Stimulated activated CD4-positive, alpha-beta T cell treated with anti-CD3 and anti-CD28 coated beads, TNF-alpha, amount 100 ng/mL, for 1 hour (primary cell): ENCODE results near the gene DDX51.
"Not testable (repeated sequence)": the region's sequence is repeated elsewhere in the genome, so short reads cannot be mapped to it uniquely, and the experiment has no call there.

Experiments
- DNase-seq, 3 donors: peaks; one replicate each; pipeline ENCODE4 v3.0.0-alpha.2; 2020; ENCODE audit warnings: low read depth in 3 of 3, low spot score in 1 of 3

The DDX51 gene

DNA sequence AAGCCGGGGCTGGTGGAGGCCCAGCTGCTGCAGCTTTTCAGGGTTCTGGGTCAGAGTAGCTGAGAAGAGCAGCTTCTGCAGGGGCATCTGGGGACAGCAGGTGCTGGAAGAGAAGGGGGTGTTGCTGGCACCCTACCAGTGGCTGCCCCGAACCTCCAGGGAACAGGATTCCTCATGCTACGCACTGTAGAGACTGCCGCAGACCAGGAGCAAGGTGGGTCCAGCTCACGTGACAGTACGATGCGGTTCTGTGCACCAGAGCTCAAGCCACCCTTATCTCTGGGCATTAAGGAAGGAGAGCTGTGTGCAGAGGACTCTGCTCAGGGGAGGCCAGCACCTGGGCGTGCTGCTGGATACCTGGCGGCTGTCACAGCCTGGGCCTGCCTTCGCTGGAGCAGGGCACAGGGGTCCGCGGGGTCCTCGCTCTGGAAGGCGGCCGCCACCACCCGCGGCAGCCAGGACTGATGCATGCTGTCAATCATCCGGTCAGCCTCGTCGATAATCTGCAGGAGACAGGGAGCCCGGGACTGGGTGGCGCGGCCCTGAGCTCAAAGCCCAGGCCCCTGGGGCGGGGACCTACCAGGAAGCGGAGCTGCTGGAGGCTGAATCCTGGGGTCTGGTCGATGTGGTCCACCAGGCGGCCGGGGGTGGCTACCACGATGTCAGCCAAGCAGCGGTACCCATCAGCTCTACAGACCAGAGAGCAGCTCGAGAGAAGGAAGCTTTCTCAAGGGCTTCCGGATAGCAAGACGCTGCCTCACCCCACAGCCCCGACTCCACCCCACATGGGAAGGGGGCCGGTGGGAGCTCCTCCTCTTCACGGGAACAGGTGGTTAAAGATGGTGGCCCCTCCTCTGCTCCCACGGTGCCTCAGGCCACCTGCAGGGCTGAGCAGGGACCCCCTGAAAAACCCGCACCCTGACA is 2.9 kb downstream of the DDX51 start:
- no peak for DNase-seq

DNA sequence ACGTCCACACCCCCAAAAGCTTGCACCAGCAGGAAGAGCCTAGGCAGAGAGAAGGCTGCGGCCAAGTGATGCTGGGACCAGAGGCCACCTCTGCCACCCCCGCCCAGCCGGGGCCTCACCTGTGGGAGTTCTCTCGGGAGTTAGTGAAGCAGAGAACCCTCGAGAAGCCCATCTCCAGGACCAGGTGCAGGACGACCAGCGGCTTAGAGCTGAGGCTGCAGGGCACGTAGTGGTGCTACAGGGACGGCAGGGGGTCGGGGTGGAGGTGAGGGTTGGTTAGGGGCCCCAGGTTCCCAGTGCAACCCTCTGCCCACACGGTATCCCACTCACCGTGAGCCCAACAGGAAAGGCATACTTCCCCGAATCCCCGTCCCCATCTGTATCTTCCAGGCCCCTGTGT is 3.6 kb downstream of the DDX51 start:
- DNase-seq: no peak

DNA sequence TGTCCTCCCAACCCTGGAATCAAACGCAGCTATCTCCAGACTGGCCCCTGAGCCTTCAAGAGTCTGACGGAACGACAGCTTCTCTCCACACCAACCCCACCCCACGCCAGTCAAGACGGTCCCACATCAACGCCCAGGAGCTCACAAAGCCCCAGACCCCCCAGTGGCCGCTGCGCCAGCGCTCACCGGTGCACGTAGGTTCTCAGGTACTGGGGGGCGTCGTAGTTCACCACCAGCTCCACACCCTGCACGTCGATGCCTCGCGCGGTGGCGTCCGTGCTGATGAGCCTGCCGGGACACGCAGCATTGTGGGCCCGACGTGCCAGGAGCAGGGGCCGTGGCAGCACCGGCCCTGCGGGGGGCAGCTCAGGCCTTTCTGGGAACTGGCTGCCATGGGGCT is 4.2 kb downstream of the DDX51 start:
- no peak for DNase-seq

DNA sequence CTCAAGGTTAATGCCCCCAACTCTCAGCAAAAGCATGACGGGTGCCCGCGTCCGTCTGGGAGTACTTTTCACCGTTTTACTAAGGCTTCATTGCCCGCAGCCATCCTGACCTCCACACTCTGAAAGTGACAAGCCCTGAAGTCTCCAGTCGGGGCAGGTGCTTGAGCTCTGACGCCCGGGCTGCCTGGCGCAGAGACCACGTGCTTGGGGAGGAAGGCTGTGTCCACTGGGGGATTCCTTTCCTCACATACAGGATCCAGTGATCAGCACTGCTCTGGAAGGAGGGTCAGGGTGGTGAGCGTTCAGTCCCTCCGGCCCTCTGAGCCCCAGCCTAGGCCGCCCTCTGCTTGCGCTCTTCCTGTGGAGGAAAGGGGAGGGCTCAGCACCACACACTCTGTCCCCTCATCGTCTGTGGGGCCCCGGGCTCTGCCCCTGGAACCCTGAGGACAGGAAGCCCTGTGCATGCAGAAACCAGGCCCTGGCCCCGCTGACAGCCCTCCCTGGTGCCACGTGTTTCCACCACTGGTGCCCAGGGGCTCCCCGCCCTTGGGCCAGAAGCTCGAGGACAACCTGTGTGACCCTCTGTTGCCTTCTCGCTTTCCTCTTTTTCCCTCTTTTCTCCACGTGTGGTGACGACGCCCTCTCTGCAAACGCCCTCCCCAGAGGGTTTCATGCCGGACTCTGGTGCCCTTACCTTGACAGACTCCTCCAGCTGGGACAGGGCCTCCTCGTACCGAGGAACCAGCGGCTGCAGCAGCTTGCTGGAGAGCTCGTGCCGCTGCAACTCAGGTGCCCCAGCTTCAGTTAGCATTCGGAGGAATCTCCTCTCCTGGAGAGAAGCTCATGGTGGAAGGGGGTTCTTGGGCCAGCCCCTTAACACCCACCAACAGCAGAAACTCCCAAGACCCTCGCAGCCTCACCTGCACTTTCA is 4.9 kb downstream of the DDX51 start:
- no peak for DNase-seq

DNA sequence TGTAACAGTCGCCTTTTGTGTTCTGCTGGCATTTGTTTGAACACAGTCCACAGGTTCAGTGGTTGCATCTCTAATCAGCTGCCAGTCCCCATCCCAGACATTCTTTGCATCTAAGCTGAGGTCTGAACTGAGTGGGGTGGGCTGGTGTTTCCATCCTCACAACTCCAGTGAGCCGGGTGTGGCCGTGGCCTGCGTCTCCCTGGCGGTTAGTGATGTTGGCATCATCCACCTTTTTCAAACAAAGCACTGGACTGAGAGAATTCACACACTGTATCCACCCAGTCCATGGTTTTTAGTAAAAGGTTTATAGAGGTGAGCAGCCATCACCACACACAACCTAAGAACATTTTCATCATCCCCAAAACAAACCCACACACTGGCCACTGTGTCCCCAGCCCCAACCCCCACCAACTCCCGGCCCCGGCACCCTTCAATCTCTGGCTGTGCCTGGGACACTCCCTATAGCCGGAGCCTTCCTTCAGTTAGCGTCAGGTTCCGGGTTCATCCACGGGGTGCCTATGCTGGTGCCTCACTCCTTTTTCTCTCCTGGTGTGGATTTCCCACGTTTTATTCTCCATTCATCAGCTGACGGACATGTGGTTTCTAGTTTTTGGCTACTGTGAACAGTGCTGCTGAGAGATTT is 6.5 kb downstream of the DDX51 start:
- DNase-seq: no peak

DNA sequence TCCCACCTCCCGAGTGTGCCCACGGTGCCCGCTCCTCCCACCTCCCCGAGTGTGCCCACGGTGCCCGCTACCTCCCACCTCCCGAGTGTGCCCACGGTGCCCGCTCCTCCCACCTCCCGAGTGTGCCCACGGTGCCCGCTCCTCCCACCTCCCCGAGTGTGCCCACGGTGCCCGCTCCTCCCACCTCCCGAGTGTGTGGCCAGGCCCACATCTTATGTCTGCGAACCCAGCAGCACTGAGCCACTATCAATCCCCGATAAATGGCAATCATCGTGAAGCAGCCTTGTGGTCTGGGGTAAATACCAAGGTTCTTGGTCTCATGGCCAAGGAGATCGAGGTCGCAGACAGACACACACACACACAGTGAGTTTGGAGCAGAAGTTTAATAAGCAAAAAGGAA is 7.9 kb downstream of the DDX51 start:
- not testable (repeated sequence) for DNase-seq

DNA sequence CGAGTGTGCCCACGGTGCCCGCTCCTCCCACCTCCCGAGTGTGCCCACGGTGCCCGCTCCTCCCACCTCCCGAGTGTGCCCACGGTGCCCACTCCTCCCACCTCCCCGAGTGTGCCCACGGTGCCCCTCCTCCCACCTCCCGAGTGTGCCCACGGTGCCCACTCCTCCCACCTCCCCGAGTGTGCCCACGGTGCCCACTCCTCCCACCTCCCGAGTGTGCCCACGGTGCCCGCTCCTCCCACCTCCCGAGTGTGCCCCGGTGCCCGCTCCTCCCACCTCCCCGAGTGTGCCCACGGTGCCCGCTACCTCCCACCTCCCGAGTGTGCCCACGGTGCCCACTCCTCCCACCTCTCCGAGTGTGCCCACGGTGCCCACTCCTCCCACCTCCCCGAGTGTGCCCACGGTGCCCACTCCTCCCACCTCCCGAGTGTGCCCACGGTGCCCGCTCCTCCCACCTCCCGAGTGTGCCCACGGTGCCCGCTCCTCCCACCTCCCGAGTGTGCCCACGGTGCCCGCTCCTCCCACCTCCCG is 9.4 kb downstream of the DDX51 start:
- DNase-seq: not testable (repeated sequence)

DNA sequence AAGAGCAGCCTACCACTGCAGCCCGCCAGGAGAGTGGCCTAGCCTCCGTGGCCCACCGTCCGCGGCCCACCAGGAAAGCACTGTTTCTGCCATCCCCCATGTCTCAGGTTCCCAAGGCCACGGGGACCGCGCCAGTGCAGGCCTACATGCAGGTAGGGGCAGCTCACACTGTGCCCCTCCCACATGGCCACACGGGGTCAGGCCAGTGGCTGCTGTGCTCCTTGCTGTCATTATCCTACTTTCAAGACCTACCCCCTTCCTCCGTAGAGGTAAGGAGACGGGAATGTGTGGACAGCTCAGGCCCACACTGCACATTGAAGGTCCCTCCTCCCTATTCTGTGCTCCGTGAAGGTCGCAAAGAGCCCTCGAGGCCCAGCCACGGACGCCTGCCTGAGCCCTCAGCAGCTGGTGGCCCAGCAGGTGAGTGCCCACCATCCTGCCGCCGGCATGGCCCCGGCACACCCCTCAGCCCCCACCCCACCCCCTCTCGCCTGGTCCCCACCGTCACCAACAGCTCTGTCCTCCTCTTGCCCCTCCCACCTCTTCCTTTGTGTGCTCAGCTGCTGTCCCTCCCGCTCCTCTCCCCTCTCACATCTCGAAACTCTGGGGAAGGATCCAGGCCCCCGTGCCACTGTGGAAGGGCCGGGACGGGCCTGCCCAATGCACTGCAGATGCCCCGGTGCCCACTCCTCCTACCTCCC is 10.0 kb downstream of the DDX51 start:
- no peak for DNase-seq

DNA sequence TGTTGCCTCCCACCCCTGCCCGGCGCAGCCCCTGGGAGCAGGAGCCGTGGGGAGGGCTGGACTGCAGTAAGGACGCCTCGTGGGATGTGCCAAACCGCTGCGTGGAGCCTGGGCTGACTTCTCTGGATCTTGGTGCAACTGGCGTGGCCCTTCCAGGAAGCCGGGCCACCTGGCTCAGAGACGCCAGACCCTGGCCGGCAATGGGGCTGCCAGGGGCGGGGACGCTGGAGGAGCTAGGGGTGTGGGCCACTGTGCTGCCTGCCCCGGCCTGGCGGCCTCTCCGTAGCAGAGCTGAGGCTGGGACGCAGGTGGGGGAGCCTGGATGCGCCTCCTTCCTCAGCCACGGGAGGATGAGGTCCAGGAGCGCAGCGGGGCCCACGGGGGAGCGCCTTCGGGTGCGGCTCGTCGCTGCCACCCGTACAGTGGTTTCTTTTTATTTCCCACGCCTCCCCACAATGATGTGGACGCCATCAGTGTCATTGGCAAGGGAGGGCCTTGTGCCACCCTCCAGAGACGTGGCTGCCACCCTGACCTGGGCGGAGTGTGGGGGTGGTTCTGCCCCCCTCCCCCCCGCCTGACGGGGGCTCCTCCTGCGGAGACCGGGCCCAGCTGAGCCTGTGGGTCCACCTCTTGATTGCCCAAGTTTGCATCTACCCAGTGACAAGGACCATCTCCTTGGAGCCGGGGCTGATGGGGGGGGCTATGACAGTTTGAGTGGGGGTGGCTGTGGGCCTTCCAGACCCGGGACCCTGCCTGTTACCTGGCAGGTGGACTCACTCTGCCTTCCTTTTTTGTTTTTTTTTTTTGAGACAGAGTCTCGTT is 11.3 kb downstream of the DDX51 start:
- no peak for DNase-seq

DNA sequence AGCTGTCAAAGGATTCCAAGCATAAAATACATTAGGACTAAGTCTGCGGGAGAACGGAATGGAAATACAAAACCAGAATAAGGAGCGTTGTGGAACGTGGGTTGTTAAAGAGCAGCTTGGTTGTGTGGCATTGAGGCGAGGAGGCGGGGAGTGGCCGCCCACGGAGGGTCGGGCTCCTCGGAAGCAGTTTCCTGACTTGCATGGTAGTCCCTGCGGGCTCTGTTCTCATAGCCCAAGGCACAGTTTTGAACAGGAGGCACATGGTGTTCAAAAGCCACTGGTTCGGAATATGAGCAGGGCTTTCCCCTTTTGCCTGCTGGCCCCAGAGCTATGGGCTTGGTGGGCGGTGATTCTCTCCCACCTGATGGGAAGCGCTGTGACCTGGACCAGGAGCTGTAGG is 12.2 kb downstream of the DDX51 start:
- no peak for DNase-seq

DNA sequence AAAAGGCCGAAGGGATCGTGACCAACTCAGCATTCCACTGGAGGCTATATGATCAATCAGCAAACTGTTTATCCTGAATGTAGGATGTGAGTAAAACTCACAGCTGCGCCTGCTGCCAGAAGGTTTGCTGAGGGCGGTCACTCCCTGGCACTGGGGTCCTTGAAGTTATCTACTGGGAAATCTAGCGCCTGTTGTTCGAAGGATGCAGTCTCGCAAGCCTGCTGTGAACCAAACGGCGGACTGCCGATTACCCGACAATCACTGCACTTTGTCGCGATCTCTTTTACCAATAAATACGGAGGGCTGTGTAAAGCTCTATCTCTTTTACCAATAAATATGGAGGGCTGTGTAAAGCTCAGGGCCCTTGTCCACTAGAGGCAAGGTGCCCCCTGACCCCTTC is 12.9 kb downstream of the DDX51 start:
- DNase-seq: no peak

DNA sequence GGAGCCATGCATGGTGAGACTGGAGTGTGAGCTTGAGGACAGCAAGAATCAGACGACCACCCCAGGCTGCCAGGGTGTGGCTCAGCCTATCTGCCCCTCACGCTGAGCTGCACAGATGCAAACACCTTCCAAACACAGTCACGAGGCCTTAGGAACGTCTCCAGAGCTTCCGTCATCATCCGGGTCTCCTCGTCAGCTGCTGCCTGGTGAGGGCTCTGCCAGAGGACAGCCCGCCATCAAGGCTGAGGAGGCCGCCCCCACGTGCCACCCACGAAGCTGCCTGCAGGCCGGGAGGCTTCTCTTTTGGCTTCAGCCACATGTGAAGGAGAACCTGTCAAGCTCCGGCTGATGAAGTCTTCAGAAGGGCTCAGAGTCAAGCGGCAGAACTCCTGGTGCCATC is 13.4 kb downstream of the DDX51 start:
- DNase-seq: no peak

DNA sequence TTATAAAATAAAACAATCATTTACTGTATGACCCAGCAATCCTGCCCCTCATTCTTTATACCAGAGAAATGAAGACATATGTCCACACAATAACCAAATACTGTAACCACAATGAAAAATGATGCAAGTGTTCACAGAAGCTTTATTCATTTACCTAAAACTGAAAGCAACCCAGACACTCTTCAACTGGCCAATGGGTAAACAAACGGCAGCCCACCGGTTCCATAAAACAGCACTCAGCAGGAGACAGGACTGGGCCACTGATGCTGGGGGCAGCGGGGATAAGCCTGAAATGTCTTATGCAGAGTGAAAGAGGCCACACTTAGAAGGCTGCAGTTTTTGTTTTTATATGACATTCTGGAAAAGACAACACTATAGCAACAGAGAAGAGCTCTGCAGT is 15.1 kb downstream of the DDX51 start:
- DNase-seq: no peak

DNA sequence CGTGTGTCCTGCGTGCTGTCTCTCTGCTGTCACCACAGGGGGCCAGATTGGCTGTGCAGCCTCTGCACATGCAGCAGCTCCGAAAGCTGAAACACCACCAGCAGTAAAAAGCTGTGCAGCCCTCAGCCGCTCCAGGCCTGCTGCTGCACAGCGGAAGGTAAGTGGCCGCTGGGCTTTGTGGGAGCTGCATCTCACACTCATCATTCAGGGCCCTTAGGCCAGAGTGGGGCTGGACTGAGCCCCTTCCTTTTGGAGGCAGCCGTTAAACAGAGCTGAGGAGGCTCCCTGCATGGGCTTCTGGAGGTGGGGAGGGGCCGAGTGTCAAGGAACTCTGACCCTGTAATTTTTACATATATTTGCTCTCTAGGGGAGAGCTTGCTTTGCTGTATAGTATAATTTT is 17.1 kb downstream of the DDX51 start:
- DNase-seq: no peak

DNA sequence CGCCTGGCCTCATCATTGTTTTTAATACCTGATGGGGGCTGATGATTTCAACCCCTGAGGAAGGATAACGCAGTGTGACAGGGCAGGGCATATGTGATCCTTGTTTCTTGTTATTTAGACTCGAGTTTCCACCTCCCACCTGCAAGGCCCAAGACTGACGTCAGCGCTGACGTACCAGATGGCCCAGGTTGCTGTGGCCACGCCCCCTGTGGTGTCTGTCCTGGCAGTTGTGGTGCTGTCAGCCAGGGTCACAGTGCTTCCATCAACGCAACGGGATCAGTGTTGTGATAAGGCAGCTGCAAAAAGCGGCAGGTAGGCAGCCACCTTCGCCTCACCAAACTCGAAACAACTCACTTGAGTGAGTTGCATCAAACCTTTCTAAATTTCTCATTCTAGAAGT is 18.4 kb downstream of the DDX51 start:
- DNase-seq: no peak

DNA sequence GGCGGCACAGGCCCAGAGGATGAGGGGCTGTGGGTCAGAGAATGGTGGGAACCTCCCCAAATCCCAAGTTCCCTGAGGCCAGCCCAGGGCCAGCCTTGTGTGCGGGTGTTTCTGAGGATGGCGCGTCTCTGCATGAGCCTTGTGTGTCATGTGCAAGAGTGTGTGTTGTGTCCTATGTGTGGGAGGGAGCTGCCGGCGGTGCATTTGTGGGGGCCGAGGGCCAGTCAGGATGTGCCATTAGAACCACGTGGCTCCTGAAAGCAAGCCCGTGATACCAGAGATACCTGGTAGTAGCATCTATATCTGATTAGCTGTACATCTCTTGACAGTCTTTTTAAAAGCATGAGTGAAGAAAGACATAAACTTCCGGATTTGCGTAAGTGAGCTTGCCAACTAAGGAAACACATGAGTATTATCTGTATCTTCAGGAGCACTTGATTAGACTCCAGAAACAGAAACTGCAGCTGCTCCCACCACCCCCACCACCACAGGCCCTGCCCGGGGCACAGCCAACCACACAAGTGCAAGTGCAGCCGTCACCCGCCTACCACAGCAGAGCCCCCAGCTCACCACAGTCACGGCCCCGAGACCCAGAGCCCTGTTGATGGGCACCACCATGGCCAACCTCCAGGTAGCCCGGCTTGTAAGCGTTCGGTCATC is 19.2 kb downstream of the DDX51 start:
- DNase-seq: no peak

DNA sequence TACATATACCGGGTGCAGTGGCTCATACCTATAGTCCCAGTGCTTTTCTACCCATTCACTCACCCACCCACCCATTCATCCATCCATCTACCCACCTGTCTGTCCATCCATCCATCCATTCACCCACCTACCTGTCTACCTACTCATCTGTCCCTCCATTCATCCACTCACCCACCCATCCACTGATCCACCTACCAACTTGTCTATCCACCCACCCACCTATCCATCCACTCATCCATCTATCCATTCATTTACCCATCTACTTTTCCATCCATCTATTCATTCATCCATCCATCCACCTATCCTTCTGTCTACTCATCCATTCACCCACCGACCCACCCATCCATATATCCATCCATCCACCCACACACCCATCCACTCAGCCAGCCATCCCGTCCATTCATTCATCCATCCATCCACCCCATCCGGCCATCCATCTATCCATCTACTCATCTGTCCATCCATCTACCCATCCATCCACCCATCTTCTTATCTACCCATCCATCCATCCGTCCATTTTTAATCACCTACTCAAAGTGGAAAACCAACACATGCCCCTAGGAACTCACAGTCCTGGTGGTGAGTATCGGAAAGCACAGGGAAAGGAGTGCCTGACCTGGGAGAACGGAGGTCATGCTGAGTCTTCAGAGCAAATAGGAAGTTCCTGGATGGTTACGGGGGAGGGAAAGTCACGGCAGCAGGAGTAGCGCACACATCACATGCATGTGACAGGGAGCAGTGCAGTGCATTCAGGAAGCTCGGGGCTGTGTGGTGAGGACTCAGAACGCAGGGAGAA is 20.0 kb downstream of the DDX51 start:
- no peak for DNase-seq

DNA sequence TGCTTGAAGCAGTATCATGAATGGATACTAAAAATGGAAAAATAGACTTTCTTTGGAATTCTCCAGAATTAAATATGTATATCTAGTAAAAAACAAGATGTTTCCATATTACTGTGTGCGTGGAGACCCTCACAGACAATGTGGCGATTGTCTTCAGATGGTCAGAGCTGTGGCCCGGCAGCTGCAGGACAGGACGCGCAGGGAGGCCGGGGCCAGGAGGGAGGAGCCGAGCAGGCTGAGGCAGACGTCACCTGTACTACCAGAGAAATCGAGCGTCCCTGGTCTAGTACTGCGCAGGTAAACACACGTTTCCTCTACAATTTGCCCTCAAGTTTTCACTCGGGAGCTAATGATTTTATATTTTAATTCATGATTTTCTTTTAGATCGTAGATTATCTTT is 22.8 kb downstream of the DDX51 start:
- no peak for DNase-seq

DNA sequence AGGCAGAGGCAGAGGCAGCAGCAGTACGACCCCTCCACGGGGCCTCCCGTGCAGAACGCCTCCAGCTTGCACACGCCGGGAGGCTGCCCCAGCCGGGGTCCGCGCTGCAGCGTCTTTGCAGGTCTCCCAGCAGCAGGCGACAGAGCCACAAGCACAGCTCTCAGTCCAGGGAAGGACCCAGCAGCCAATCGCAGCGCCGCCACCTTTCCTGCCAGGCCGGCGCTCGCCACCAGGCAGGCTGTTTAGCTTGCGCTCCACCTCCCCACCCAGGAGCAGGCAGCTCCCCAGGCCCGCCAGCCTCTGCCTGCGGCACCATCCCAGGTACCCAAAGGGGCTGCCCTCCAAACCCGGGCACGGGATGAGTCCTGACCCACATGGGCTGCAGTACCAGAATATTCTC is 25.2 kb downstream of the DDX51 start:
- DNase-seq: no peak
